Measurements from ENCODE around the gene OAS3. TPM values are rescaled to one million over a fixed set of nuclear protein-coding genes. Genes with fewer than 3 reads are reported as not detected.

The OAS3 gene
- total RNA-seq, 1 donor from 2014 or later = 7.0 TPM

DNA sequence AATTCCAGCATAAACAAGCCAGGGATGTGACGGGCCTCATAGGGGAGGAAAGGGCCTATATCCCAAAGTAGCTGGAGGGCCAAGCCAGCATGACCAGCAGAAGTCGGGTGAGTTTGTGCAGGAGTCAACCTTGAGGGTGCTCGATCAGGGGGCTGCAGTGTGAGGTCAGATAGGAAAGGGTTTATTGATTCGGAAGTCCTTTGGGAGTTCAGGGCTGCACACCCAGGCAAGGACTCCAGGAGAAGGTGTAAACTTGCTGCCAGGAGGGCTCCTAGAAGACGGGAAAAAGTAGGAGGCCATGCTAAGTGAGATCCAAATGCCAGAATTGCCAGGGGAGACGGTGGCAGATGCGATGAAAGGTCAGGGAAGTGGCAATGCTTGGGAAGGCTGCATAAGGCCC lies 36.6 kb downstream of the OAS3 start:
- Histone ChIP-seq H3K9me3 (no peaks in the 10 kb centered on the region), H3K4me3 (no peak overlapping the region), H3K27me3 (no peaks in the 10 kb centered on the region), H3K36me3 (no peaks in the 10 kb centered on the region), H3K27ac (no peak overlapping the region), H3K4me1 (peaks cover 0 to 2% of the 10 kb centered on the region in 2 donors)
- DNase-seq (ENCODE audit: low spot score in 2 of 2) = no peak
- TF ChIP-seq, protein P1, sequence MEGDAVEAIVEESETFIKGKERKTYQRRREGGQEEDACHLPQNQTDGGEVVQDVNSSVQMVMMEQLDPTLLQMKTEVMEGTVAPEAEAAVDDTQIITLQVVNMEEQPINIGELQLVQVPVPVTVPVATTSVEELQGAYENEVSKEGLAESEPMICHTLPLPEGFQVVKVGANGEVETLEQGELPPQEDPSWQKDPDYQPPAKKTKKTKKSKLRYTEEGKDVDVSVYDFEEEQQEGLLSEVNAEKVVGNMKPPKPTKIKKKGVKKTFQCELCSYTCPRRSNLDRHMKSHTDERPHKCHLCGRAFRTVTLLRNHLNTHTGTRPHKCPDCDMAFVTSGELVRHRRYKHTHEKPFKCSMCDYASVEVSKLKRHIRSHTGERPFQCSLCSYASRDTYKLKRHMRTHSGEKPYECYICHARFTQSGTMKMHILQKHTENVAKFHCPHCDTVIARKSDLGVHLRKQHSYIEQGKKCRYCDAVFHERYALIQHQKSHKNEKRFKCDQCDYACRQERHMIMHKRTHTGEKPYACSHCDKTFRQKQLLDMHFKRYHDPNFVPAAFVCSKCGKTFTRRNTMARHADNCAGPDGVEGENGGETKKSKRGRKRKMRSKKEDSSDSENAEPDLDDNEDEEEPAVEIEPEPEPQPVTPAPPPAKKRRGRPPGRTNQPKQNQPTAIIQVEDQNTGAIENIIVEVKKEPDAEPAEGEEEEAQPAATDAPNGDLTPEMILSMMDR (IDR thresholded peaks at IDR 0.05) = no peak
- intact Hi-C loops (cut with DNase I) = no loop called here

- no peaks in the 10 kb centered on the region for H3K27me3 ChIP-seq
- DNase-seq (ENCODE audit: low spot score in 2 of 2) = no peak
- peak overlapping the region in 1 of 2 donors; percentile 75 for H3K27ac ChIP-seq
- no peaks in the 10 kb centered on the region for H3K36me3 ChIP-seq
- intact Hi-C loops (cut with DNase I) = no loop called here
- TF ChIP-seq, protein P1 (IDR thresholded peaks at IDR 0.05) = no peak
- peaks cover 0 to 2% of the 10 kb centered on the region in 2 donors for H3K4me1 ChIP-seq
- H3K4me3 ChIP-seq = no peak overlapping the region
- no peaks in the 10 kb centered on the region for H3K9me3 ChIP-seq
Measured at GRCh38 chr12:112977139-112977538, 38.9 kb downstream of the OAS3 start.

DNA sequence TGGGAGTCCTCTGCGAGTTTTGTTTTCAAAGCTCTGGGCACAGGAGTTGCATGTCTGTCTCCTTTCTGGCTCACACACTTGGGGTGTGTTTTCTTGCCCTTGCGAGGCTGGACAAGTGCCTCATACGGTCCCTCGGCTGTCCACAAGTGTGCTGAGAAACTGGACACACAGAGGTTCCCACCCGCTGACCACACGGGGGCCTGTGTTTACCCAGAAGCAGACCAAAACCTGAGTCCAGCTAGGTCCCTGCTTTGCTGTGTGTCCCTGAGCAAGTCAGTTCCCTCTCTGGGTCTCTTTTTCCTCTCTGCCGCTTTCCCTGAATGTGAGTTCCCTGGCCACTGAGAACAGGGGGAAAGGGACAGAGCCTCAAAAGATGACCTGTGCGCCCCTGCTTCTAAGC lies 39.4 kb downstream of the OAS3 start:
- Histone ChIP-seq H3K36me3 (no peaks in the 10 kb centered on the region), H3K27me3 (no peaks in the 10 kb centered on the region), H3K9me3 (no peaks in the 10 kb centered on the region), H3K27ac (peak overlapping the region; percentile 62 to 75), H3K4me3 (peak overlapping the region; percentile 45 to 69), H3K4me1 (peaks cover 0 to 2% of the 10 kb centered on the region in 2 donors)
- TF ChIP-seq, protein P1 (IDR thresholded peaks at IDR 0.05) = no peak
- DNase-seq (ENCODE audit: low spot score in 2 of 2) = no peak
- intact Hi-C loops (cut with DNase I) = no loop called here

DNA sequence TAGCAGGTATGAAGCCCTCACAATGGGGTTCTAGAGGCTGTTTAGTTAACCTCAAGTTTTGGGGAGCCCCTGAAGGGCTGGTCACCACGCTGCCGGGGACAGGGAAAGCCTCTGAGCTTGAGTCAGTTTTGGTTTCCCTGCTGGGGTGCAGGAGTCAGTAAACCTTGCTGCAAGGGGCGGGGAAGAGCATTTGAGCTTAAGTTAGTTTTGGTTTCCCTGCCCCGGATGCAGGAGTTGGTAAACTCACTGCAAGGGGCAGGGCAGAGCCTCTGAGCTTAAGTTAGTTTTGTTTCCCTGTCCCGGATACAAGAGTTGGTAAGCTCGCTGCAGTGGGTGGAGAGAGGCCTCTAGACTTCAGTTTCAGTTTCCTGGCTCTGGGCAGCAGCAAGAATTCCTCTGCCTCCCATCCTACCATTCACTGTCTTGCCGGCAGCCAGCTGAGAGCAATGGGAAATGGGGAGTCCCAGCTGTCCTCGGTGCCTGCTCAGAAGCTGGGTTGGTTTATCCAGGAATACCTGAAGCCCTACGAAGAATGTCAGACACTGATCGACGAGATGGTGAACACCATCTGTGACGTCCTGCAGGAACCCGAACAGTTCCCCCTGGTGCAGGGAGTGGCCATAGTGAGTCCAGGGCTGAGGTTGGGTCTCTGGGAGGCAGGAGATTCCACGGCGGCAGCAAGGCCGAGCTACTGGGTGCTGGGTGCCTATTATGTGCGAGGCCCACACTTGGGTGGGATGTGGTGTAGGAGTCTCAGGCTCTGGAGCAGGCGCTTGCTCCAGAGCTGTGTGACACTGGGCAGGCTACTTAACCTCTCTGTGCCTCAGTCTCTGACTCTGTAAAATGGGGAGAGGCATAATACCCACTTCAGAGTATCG lies 40.1 kb downstream of the OAS3 start, which contains the start of gene OAS2:
Gene OAS2 (plus strand): TSS at position 357 of the 878 bp plus-strand sequence. CDS start 90 bp downstream, at position 447.
- Histone ChIP-seq H3K36me3 (no peaks in the 10 kb centered on the region), H3K9me3 (no peaks in the 10 kb centered on the region), H3K4me1 (peaks cover 0 to 2% of the 10 kb centered on the region in 2 donors), H3K27me3 (no peaks in the 10 kb centered on the region), H3K4me3 (peak within 1 kb of the TSS; percentile 45 to 69), H3K27ac (peak within 1 kb of the TSS; percentile 62 to 75)
- intact Hi-C loops (cut with DNase I) = no loop called here
- DNase-seq (ENCODE audit: low spot score in 2 of 2) = peak; percentile 41 to 81
- TF ChIP-seq, protein P1 (IDR thresholded peaks at IDR 0.05) = no peak

- Histone ChIP-seq H3K27ac (peak overlapping the region; percentile 62 to 75), H3K36me3 (no peaks in the 10 kb centered on the region), H3K4me1 (peaks cover 0 to 2% of the 10 kb centered on the region in 2 donors), H3K9me3 (peaks cover 0 to under 1% of the 10 kb centered on the region in 2 donors), H3K27me3 (no peaks in the 10 kb centered on the region), H3K4me3 (peak overlapping the region; percentile 45 to 69)
- no peak for DNase-seq (ENCODE audit: low spot score in 2 of 2)
- TF ChIP-seq, protein P1 (IDR thresholded peaks at IDR 0.05) = no peak
- intact Hi-C loops (cut with DNase I) = no loop called here
Measured at GRCh38 chr12:112979041-112979680, 40.9 kb downstream of the OAS3 start.

All from ascending aorta (tissue), 2 donors.